Suprapubic skin (tissue), 3 donors: ENCODE results near the gene PSMC3.

Experiments used
- CTCF ChIP-seq, 2 donors: fragments of 200-600 bp in 1 of 2; fragments of 450-650 bp in 1 of 2; sonication (generic) in 1 of 2; IDR thresholded peaks; one replicate each; pipeline ENCODE4 v1.5.1; 2016 to 2019; ENCODE audit warnings: antibody characterized with exemption in 2 of 2, mild to moderate bottlenecking in 1 of 2, moderate library complexity in 1 of 2
- EP300 ChIP-seq: sonication (generic); formaldehyde crosslinking; IDR thresholded peaks from one replicate; pipeline ENCODE4 v1.6.1; 2017; ENCODE audit warnings: antibody characterized with exemption

GRCh38 chr11:47437746-47438418 is 11.6 kb upstream of the PSMC3 start:
- TF ChIP-seq CTCF (IDR thresholded peaks at IDR 0.05) (no peak), EP300 (no peak)
